A673 (cell line): ENCODE results near the gene DHCR24.

ENCODE experiments used
- CTCF ChIP-seq: fragments of 300-800, 200-600 bp; sonication (generic); conservative IDR thresholded peaks from 2 replicates; pipeline ENCODE4 v1.5.1; 2017; ENCODE audit warnings: low read depth, mild to moderate bottlenecking, antibody characterized with exemption, low read length, moderate library complexity, mixed read lengths
- EZH2 ChIP-seq: fragments of 200-600 bp; sonication (generic); IDR thresholded peaks from 2 replicates; pipeline ENCODE4 v1.6.1; 2017; ENCODE audit warnings: borderline replicate concordance, low read depth, mild to moderate bottlenecking, mixed read lengths, antibody characterized with exemption, low read length; ENCODE audit not compliant: poor library complexity, severe bottlenecking

DNA sequence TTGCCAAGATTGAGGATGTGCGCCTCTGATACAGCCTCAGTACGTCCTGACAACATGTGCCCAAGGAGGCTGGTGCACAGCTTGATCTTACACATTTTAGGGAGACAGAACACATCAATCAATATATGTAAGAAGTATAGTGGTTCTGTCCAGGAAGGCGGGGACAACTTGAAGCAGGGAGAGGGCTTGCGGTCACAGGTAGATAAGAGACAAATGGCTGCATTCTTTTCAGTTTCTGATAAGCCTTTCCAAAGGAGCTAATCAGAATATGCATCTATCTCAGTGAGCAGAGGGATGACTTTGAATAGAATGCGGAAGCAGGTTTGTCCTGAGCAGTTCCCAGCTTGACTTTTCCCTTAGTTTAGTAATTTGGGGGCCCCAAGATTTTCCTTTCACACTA is 10.2 kb downstream of the DHCR24 start:
- TF ChIP-seq CTCF (no peak), EZH2 (no peak)
